Cardiac fibroblast (primary cell): ENCODE measurements around the gene NATD1.
A peak's percentile ranks its signal among the peaks of the same experiment; 100 is the strongest.

Source experiments
- DNase-seq, 2 donors: peaks; one replicate each; pipeline versions ENCODE4 v3.0.0 to v3.0.0-alpha.2; 2010; ENCODE audit warnings: low read depth in 2 of 2
- H3K4me3 ChIP-seq, 2 donors: replicated peaks in 1 of 2; 1 replicate in 1 of 2; 2 replicates in 1 of 2; pipeline ENCODE4 v1.5.1; 2011; ENCODE audit warnings: low read depth in 2 of 2, low read length in 2 of 2, mild to moderate bottlenecking in 2 of 2, moderate library complexity in 1 of 2
- TF ChIP-seq, protein P1 (sequence below): IDR thresholded peaks from one replicate; pipeline ENCODE4 v1.5.1; 2011; ENCODE audit warnings: low read depth, mild to moderate bottlenecking, low read length, inconsistent platforms

NATD1 gene

DNA sequence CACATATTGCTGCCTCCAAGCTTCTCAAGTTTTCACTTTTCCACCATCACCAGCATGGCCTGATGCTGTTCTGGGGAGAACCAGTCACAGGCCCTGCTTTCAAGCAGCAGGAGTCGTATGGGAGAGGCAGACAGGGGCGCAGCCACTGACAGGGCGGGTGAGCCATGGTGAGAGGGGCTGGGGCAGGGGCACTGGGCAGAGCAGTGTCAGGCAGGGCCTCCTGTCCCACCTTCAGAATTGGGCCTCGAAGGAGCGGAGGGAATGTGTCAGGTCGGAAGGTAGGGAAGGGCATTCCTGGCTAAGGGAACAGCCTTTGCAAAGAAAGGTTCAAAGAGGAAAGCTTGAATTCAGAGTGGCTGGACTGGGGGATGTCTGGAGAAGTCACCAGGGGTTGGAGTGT, 26.4 kb upstream of the NATD1 start:
- DNase-seq: no peak
- TF ChIP-seq, protein P1, sequence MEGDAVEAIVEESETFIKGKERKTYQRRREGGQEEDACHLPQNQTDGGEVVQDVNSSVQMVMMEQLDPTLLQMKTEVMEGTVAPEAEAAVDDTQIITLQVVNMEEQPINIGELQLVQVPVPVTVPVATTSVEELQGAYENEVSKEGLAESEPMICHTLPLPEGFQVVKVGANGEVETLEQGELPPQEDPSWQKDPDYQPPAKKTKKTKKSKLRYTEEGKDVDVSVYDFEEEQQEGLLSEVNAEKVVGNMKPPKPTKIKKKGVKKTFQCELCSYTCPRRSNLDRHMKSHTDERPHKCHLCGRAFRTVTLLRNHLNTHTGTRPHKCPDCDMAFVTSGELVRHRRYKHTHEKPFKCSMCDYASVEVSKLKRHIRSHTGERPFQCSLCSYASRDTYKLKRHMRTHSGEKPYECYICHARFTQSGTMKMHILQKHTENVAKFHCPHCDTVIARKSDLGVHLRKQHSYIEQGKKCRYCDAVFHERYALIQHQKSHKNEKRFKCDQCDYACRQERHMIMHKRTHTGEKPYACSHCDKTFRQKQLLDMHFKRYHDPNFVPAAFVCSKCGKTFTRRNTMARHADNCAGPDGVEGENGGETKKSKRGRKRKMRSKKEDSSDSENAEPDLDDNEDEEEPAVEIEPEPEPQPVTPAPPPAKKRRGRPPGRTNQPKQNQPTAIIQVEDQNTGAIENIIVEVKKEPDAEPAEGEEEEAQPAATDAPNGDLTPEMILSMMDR: no peak
- H3K4me3 ChIP-seq: no peak overlapping the region

DNA sequence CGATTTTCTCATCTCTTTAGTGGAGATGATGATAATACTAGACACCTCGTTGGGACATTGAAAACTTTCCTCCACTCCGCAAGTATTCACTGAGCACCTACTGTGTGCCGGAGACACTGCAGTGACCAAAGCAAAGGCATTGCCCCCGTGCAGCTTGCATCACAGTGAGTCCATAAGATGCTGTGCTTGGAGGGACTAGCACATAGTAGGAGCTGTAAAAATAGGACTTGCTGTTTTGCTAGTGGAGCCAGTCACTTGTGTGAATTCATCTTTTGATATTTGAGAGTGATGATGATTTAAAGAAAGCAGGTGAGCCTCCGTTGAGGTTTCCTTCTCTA, 26.0 kb upstream of the NATD1 start:
- TF ChIP-seq, protein P1: no peak
- H3K4me3 ChIP-seq: no peak overlapping the region
- no peak for DNase-seq

DNA sequence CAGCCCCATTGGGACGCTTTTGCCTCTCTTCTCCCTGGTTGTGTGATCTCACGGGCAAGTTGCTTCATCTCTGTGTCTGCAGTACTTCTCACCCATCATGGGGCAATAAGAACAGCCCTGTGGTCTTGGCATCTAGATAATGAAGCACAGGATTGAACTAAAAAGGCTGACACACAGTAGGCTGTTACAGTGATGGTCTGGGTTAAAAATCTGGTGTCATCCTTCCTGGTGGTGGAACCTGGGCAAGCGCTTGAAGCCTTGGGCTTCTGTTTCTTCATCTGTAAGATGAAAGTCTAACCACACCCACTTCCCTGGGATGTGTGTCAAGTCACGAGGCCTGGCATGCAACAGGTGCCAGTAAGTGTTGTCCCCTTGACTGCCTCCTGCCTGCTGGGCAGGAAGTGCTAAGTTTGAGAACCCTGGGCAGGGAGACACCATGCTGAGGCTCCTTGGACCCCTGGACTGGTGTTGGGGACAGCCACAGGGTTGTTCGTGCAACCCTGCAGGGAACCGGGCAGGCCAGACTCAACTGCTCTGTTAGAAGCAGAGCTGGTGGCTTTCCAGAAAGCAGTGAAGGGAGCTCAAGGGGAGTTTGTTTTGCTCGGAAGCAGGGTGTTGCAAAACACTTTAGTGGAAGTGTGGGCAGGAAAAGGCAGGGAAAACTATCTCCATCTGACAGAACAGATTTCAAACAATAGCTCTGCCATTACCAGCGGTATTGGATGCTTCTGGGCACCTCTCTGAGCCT, 25.4 kb upstream of the NATD1 start:
- H3K4me3 ChIP-seq: no peak overlapping the region
- TF ChIP-seq, protein P1: no peak
- peak in 1 of 2 donors; percentile 76 for DNase-seq

DNA sequence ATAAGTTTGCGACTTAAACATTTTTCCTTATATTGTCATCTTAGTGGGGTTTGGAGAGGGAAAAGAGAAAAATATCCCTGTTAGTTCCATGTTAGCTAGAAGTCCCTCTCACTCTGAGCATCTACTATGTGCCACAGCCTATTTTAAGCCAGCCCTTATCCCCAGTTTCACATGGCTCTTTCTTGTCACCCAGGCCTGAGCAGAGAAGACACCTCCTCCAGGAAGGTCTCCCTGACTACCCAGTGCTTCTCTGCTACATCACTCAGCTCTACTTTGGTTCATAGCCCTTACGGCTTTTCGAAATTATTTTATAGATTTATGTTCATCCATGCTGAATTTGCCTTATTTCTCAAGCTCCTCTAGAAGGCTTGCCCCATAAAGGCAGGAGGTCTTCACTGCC, 24.1 kb upstream of the NATD1 start:
- DNase-seq: no peak
- TF ChIP-seq, protein P1: no peak

DNA sequence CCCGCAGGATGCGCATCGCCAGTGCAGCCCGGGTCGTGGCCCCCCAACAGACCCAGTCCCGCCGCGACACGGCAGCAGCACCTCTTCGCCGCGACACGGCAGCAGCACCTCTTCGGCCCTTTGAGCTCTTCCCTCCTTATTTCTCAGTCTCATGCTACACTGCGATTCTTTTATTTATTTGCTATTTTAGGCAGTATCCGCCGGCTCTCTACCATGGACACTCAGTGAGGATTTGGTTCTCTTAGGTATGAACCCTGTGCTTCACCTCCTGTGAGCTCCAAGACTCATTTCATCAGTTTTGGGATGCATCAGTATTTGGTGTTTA, 23.0 kb upstream of the NATD1 start:
- no peak for DNase-seq
- H3K4me3 ChIP-seq: peak overlapping the region in 1 of 2 donors; percentile 62
- TF ChIP-seq, protein P1: no peak

More for the DNA sequence above, 24.1 kb upstream of the NATD1 start:
- no peak overlapping the region for H3K4me3 ChIP-seq

DNA sequence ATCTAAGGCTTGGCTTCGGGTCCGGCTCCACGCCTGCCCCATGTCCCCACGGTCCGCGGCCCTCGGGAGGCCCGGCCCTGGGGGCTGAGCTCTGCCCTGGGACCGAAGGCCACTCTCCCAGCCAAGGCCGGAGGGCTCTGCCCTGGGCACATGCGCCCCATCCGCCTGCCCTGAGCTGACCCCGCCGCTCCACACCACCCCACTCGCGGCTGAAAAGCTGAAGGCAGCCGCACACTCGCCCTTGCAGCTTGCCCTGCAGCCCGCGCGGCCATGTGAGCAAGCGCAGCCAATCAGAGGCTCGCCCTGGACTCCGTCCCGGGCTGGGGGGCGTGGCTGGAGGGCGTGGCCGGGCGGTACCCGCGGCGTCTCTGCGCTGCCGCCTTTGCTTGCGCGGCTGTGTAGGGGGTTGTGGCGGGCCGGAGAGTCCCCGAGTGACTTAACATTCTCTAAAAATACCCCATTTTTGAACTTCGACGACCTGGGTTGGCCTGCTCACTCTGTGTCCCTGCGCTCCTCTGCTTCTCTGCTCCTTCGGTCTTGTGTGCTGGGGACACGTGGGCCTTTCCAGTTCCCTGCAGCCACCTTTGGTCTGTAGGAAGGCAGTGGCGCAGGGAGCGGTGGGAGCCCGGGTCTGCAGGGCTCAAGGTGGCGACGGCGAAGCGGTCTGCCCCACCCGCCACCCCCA, 22.5 kb upstream of the NATD1 start:
- DNase-seq: peak; percentile 75 to 83
- peak overlapping the region; percentile 57 to 62 for H3K4me3 ChIP-seq
- TF ChIP-seq, protein P1: no peak
